ENCODE data around the gene C15orf61.

C15orf61 gene

DNA sequence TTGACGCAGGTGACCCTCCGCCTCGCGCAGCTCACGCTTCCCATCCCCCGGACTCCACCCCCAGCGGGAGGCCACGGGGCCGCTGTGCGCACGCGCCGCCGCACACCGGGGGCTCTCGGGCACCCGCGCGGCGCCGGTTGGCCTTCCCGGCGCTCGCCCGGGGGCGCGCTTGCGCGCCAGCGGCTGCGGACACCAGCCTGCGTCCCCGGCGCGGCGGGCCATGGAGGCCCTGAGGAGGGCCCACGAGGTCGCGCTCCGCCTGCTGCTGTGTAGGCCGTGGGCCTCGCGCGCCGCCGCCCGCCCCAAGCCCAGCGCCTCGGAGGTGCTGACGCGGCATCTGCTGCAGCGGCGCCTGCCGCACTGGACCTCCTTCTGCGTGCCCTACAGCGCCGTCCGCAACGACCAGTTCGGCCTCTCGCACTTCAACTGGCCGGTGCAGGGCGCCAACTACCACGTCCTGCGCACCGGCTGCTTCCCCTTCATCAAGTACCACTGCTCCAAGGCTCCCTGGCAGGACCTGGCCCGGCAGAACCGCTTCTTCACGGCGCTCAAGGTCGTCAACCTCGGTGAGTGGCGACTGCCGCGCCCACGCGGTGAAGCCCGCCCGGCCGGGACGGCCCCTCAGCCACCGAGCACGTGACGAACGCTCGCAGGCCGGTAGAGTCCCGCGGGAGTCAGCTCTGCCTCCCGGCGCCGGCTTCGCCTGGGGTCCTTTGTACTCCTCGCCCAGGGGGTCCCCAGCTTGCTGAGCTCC lies at the start of gene C15orf61:
C15orf61 (plus strand) TSS at position 103 of the 754 bp plus-strand sequence; CDS start at position 221, 118 bp downstream.
- in situ Hi-C loops (cut with MboI; ENCODE audit: low sequenced_read_pairs), result no loop called here

DNA sequence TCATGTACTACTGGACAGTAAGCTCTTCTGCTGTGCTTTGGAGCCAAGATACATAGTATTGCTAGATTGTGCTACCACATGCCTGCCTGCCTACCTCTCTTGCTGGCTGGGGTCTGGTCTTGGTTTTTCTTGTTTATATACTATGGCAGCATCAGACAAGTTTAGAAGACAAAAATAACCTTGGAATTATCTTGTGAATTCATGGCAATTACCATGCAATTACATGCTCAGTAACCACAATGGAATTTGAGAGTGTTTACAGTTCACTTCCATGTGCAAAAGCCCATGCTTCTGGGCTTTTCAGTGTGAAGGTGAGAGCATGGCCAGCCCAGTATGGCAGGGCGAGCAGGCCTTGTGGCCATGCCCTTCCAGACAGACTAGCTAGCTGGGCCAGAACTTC lies 48.0 kb upstream of the C15orf61 start:
- in situ Hi-C loops (cut with MboI; ENCODE audit: low sequenced_read_pairs), result no loop called here

DNA sequence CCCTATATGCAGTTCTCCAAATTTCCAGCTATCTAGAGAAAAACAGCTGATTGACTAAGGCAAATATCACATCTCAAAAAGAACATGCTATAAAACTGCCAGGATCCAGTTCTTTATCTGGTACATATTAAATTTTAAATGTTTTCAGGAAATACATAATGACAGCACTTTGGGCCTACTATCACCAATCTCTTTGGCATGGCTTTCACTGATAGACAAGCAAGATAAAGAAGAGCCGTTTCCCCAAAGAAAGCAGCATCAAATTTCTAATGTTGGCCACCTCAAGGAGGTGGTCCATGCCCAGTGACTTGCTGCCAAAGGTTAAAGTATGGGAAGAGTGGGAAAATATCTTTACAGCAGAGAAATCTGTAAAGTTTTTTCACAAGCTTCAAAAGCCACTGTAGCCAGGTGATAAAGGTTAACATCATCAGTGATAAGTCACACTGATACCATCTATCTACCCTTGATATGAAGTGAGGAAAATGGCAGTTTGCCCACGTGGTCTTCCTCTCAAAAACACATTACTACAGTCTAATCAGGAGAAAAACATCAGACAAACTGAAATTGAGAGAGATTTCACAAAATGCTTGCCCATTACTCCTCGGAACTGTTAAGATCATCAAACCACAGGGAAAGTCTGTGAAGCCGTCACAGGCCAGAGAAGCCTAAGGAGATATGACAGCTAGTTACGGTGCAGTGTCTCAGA lies 46.4 kb upstream of the C15orf61 start:
- in situ Hi-C loops (cut with MboI; ENCODE audit: low sequenced_read_pairs), result no loop called here

DNA sequence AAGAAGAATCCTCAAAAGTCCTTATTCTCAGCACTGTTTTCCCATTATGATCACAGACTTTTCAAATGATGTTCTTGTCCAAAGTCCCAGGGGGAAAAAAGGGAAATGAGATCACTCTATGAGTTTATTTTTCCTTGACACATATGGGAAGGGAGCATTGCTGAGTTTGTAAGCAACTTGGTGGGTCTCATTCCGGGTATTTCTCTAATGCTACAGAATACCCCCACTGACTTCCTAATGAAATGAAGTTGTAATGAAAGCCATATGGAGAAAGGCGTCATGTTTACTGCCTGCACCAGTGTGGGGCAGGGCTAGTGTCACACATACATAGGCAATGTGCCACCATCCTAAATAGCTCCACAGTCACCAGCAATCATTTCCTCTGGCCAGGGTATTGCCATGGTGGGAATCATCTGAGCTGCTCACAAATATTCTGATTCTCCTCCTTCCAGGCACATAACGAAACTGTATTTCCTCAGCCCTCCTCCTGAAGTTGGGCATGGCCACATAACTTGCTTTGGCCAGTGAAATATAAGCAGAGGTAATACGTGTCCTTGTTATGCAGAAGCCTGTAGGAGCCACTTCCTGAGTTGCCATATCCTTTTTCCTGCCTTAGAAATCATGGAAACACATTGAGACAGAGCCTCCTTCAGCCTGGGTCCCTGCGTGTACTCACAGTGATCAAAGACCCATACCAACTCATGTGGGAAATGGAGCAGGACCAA lies 41.0 kb upstream of the C15orf61 start:
- in situ Hi-C loops (cut with MboI; ENCODE audit: low sequenced_read_pairs), result no loop called here

DNA sequence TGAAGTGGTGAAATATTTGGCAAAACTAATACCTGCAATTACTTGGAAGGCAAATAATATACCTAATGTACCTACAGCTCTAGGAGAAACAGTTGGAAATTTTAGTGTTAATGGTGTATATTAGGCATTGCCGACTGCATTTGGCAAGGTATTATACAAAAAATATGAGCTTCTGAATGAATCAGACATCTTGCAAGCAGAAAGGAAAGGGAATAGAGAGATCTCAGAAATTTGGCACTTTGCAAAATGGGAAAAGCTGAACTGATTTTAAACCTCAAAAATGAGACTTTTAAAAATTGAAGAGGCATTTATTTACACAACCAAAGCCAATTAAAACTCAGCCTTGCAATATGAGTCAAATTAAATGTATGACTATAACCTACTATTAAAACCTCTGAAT lies 40.2 kb upstream of the C15orf61 start:
- in situ Hi-C loops (cut with MboI; ENCODE audit: low sequenced_read_pairs), result no loop called here

DNA sequence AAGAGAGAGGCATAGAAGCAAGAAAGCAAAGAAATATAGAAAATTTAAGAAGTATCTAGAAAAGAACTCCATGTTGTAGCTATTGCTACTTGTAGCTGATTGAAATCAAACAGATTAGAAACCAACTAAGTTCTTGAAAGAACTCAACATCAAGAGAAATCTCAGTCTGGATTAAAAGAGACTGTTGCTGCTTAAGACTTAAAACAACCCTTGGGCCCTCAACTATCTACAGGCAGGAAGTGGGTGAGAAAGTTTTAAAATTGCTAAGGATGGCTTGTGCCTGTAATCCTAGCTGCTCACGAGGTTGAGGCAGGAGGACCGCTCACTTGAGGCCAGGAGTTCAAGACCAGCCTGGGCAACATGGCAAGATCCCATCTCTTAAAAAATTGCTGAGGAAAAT lies 39.3 kb upstream of the C15orf61 start:
- in situ Hi-C loops (cut with MboI; ENCODE audit: low sequenced_read_pairs), result no loop called here

DNA sequence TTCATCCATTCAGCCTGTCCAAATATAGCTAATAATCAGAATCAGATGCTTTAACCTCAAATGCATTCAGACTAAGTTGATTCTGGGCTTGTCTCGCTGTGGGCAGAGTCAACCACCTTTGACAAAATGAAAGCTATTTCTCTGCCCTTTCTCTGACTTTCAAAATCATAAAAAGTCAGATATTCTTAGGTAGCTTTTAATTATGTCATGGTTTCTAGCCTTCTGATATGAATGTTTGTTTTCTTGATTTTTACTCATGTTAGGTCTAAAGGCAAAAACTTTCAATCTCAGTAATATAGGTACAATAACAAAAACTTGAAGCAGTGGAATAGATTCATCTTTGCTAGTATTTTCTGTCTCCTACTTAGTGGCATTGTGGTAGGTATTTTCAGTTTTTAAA lies 25.3 kb upstream of the C15orf61 start:
- in situ Hi-C loops (cut with MboI; ENCODE audit: low sequenced_read_pairs), result no loop called here

DNA sequence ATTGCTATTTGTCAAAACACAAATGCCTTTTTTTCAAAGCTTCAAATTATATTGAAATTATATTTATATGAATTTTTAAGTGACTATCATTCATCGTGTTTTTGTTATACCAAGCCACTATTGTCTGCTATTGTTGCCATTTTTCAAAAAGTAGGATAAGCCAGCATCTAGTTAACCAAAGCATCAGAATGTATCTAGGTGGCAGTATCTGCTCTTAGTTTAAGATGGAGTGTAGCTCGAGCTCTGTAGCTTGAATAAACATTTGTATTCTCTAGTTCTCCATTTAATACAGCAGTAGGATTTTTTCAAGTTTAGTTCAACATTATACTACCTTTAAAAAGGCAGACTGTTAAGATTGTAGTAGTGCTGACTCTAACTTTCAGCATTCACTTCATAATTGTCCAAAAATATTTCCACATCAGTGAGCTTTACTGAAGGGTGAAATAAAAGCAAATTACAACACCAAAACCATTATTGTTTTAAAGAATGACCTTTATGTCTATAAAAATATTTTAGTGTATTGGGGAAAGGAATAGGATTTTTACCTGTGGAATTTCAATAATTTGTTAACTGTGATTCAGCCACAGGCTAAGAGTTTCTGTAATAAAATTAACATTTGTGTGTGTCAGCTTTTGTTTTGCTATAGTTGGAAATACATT lies 19.6 kb upstream of the C15orf61 start:
- in situ Hi-C loops (cut with MboI; ENCODE audit: low sequenced_read_pairs), result no loop called here

DNA sequence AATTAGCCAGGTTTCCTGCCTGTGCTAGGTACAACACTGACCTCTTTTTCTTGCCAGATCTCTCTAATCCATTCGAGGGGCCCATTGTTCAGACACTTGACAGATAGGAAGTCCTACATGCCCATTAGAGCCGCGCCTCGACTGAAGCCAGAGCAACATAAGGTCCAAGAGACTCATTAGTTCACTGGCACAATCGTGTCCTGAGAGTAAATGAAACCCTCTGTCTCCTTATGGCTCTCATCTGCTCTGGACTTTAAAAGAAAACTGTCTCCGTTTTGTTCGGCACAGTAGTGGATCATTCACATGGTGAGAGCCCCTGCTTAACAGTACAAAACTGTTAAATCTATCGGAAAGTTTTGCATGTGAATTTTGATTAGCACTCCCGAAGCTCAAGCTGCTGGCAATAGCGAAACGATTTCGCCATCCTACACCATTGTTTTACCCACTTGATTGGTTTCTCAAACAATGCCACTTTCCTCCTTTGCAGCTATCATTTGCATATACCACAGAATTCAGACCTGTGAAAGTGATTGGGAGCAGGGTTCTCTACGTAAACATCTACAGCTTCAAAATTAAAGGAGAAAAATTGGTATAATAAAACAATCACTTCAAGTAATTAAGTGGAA lies 19.0 kb upstream of the C15orf61 start:
- in situ Hi-C loops (cut with MboI; ENCODE audit: low sequenced_read_pairs), result no loop called here

DNA sequence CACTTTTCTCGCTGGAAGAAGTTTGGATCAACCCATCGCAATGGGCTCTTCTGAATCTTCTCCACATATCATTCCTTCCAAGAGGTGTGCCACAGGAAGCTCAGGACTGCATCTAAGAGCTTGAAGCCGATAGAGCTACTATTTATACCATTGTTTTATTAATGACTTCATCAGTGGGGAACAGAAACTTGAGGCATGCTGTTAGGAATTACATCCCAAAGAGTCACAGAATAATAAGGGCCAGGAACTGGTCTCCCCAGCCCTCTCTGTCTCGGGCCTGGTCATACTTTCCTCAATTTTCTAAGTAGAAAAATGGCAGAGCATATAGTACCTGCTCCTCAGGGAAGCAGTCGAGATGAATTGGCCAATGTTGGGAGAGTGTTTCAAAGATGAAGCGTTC lies 16.9 kb upstream of the C15orf61 start:
- in situ Hi-C loops (cut with MboI; ENCODE audit: low sequenced_read_pairs), result no loop called here

DNA sequence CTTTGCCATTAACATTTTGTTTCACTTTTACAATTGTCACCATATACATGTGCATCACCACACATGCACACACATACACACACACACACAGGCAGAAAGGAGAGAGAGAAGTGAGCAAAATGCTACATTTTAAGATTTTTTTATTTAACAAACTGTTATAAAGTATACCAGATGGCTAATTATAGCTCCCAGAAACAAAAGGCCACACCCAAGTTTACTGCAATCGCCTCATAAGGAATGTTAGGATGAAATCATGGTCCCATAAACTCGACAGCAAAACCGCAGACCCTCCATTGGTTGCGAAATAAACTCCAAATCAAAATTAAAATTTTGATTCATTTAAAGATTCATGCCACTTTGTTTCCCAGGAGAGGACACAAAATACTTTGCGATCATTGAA lies 16.1 kb upstream of the C15orf61 start:
- in situ Hi-C loops (cut with MboI; ENCODE audit: low sequenced_read_pairs), result no loop called here

DNA sequence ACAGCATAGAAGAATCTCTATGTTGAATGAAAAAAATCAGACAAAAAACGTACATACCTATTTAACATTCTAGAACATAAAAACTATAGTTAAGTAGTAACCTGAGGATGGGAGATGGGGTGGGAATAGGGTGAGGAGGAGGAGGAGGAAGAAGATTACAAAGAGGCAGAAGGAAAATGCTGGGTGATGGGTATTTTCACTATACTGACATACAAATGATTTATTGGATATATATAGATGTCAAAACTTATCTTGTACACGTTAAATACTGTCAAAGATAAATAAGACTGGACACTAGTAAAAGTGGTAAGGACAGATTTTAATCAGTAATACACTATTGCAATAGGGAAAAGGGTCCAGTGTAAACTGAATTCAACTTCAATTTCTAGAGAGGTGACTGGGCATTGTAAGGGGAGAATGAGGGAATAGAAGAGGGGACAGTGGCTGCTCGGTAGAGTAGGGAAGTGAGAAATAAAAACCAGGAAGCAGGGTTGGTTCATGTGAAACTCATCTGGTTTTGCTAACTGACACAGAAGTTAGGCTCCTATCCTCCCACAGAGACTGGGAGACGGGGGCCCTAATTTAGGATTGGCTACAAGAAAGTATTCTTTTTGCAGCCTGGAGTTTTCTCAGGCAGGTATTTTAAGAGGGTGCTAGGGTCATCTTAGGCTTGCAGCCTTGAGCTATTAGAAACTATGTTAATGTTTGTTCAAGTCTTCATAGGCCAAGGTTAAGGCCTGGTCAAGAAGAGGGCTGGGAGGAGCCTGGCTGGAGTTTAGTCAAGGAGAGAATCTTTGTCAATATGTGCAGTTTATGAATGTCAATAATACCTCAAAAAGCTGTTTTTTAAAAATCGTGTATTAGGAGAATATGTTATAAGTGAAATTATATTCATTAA lies 15.0 kb upstream of the C15orf61 start:
- in situ Hi-C loops (cut with MboI; ENCODE audit: low sequenced_read_pairs), result no loop called here

DNA sequence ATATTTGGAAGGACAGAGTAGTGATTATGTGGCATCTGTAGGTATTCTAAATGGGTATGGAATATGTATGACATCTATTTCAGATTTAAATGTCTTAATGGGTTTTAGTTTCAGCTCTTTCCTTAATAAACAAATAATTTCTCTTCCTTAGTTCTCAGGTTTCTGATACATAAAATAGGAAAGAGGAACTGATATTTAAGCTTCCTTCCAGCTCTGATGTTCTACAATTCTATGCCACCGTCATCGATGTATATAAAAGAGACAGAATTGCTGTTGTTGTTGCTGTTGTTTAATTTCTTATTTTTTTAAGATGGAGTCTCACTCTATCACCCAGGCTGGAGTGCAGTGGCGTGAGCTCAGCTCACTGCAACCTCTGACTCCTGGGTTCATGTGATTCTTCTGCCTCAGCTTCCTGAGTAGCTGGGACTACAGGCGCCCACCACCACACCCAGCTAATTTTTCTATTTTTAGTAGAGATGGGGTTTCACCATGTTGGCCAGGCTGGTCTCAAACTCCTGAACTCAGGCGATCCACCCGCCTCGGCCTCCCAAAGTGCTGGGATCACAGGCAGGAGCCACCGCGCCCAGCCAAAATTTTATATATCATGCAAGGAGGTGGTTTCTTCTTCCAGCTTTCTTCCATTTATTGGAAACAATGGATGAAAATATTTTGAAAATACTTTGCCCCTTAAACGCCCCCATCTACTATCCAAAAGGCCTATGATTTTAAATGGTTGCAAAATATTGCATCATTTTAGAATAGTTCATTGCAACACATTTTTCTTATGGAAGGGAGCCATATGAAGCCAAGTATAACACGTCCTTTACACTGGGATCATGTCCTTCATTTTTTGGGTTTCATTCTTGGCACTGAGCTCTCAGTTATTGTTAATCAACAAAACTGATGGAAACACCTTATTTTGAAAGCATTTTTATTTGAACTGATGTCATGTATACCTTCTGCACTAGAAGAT lies 13.9 kb upstream of the C15orf61 start:
- in situ Hi-C loops (cut with MboI; ENCODE audit: low sequenced_read_pairs), result no loop called here

DNA sequence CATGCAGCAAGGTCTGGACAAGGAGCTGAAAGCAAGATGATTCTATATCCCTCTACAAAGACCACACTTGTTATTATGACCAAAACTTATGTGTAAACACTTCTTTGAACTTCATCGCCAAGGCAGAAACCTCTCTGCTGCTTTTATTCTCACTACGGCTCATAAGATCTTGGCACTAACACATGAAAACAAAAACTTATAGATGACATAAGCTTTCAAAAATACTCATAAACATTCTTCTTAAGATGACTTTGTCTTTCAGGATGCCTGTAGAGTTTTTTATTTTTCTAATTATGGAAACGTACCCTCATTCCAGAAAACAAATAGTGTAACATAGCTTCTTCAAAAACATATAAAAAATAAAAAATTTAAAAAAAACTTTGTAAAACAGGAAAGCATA lies 12.5 kb upstream of the C15orf61 start:
- in situ Hi-C loops (cut with MboI; ENCODE audit: low sequenced_read_pairs), result no loop called here

DNA sequence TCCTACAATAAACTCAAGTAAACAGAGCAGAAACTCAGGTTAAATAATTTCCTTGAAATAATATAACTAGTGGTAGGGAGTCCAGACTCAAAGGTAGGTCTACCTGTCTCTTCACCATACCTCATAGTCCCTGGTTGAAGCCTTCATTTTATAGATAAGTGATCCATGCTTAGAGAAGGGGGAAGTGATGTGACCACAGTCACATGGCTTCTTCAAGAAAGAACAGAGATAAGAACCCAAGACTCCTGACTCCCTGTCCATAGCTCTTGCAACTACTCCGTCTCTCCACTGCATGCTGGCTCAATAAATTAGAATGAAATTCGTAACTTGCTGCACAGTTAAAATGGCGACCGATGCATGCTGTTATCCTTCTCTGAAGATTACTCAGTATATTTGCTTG lies 11.0 kb upstream of the C15orf61 start:
- in situ Hi-C loops (cut with MboI; ENCODE audit: low sequenced_read_pairs), result no loop called here

DNA sequence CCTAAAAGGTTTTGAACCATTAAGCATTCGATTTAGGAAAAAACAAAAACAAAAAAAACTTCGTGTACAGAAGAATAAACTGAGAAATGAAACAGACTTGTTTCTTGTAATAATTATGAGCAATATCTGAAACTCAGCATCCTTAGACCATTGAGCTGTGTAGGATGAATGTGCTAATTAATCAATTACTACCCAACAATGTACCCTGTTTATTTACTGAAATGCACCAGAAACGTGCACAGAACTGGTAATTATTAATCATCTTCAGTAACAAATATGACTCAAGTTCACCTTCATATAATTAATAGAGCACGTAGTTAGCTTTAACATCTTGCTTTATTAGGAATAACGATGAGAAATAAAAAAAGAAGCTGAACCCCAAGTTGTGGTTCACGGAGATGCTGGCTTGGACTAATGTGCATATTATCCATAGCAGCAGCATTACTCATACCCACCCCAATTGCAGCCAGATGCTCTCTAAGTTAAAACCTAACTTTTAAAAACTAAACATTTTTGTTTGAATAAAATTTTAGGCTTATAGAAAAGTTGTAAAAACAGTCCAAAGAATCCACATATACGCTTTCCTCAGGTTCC lies 10.2 kb upstream of the C15orf61 start:
- in situ Hi-C loops (cut with MboI; ENCODE audit: low sequenced_read_pairs), result no loop called here

DNA sequence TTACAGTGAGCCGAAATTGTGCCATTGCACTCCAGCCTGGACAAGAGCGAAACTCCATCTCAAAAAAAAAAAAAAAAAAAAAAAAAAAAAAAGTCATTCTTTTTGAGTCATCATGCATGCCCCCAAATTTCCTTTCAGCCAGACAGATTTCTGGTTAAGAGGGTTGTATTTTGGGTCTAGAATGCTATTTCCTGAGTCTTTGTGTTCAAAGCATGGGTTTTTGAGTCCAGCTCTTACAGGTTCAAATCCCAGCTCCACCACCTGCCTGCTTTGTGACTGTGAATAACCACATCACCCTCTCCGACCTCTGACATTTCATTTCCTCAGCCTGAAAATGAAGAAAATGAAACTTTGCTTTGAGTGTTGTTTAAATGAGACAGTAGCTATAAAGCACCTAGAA lies 9.3 kb upstream of the C15orf61 start:
- in situ Hi-C loops (cut with MboI; ENCODE audit: low sequenced_read_pairs), result no loop called here

DNA sequence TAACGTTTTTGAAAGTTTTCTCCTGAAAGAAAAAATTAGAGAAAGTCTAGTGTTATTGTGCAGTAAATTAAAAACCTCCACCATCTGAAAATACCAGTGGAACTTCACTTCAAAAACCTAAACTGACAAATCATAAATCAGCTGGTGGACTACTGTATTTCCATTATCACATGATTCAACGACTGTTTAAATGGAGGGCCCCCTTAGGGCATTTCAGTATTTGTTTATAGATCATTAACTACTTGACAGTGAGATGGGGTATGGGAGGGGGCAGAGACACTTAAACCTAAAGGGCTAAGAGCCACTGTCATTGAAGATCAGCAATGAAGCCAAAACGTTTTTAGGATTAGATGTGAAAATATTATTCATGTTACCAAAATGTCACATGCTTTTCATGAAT lies 8.8 kb upstream of the C15orf61 start:
- in situ Hi-C loops (cut with MboI; ENCODE audit: low sequenced_read_pairs), result no loop called here
